OCI-LY3 (cell line): ENCODE data around the gene SEC24D.

ENCODE experiments used
- H2AFZ ChIP-seq: fragments of 200-600, 300-600 bp; shearing (Covaris generic); 2 replicates; pipeline ENCODE4 v1.6.0; 2014; ENCODE audit warnings: antibody characterized with exemption, low read depth, low read length
- H3K27ac ChIP-seq: fragments of 200-600, 300-600 bp; sonication (generic); 2 replicates; pipeline ENCODE4 v1.5.1; 2014; ENCODE audit warnings: mild to moderate bottlenecking, low read length, moderate library complexity, mixed read lengths
- H3K27me3 ChIP-seq: fragments of 200-600, 300-600 bp; sonication (generic); 2 replicates; pipeline ENCODE4 v1.6.1; 2014; ENCODE audit warnings: low read depth, low read length, mixed read lengths
- H3K36me3 ChIP-seq: fragments of 200-600, 300-600 bp; sonication (generic); replicated peaks from 2 replicates; pipeline ENCODE3; 2014; ENCODE audit warnings: low read depth, low read length, mixed read lengths
- H3K4me1 ChIP-seq: fragments of 300-600, 200-600 bp; sonication (generic); 2 replicates; pipeline ENCODE4 v1.6.1; 2014; ENCODE audit warnings: low read length, mixed read lengths
- H3K4me2 ChIP-seq: fragments of 200-600, 300-600 bp; sonication (generic); 2 replicates; pipeline ENCODE4 v1.6.1; 2014; ENCODE audit warnings: low read length, mixed read lengths
- H3K4me3 ChIP-seq: fragments of 300-600, 200-600 bp; sonication (generic); 2 replicates; pipeline ENCODE4 v1.5.1; 2014; ENCODE audit warnings: antibody characterized with exemption, mild to moderate bottlenecking, low read length, moderate library complexity
- H3K79me2 ChIP-seq: fragments of 300-600, 200-600 bp; shearing (Covaris generic); 2 replicates; pipeline ENCODE4 v1.6.1; 2014; ENCODE audit warnings: mild to moderate bottlenecking, low read length, mixed read lengths
- H3K9ac ChIP-seq: fragments of 300-600, 200-600 bp; shearing (Covaris generic); 2 replicates; pipeline ENCODE4 v1.6.0; 2014; ENCODE audit warnings: mild to moderate bottlenecking, low read length, moderate library complexity
- H3K9me3 ChIP-seq: fragments of 200-600, 300-600 bp; shearing (Covaris generic); 2 replicates; pipeline ENCODE4 v1.6.1; 2014; ENCODE audit warnings: low read length, mixed read lengths; ENCODE audit not compliant: insufficient read depth
- H4K20me1 ChIP-seq: fragments of 200-600, 300-600 bp; sonication (generic); 2 replicates; pipeline ENCODE4 v1.6.1; 2016; ENCODE audit warnings: low read length, mixed read lengths; ENCODE audit not compliant: insufficient read depth
- EZH2phosphoT487 ChIP-seq: fragments of 200-600 bp; shearing (Covaris generic); IDR thresholded peaks from 2 replicates; pipeline ENCODE4 v1.6.1; 2018; ENCODE audit warnings: antibody characterized with exemption, mixed run types, low read depth
- TF ChIP-seq, protein P1 (sequence below): fragments of 200-600, 300-600 bp; sonication (generic); IDR thresholded peaks from 2 replicates; pipeline ENCODE4 v1.5.1; 2014; ENCODE audit warnings: antibody characterized with exemption, low read length, low read depth

SEC24D gene

DNA sequence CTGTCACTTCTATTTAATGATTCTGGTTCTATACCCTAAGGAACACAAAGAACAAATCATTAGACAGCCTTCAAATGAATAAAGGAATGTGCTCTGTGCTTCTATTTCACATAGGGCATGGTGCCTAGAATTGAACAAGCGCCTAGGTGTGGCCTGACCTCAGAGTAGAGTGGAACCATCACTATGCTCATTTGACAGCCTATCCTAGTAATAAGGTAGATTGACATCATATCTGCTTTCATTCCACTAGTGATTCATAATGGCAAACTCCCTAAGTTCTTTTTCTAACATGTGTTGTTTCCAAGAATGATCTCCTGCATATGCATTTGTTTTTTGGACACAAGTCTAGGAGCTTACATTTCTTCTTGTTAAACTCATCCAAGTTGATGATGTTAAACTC is 114.2 kb downstream of the SEC24D start:
- Histone ChIP-seq H3K9me3 (no peaks in the 10 kb centered on the region), H3K36me3 (peaks cover 29% of the 10 kb centered on the region), H3K4me3 (no peak overlapping the region), H3K79me2 (no peaks in the 10 kb centered on the region), H4K20me1 (no peaks in the 10 kb centered on the region), H3K4me2 (no peak overlapping the region), H3K27ac (no peak overlapping the region), H3K9ac (no peak overlapping the region), H3K27me3 (no peaks in the 10 kb centered on the region), H3K4me1 (no peaks in the 10 kb centered on the region), H2AFZ (no peak overlapping the region)
- TF ChIP-seq, protein P1, sequence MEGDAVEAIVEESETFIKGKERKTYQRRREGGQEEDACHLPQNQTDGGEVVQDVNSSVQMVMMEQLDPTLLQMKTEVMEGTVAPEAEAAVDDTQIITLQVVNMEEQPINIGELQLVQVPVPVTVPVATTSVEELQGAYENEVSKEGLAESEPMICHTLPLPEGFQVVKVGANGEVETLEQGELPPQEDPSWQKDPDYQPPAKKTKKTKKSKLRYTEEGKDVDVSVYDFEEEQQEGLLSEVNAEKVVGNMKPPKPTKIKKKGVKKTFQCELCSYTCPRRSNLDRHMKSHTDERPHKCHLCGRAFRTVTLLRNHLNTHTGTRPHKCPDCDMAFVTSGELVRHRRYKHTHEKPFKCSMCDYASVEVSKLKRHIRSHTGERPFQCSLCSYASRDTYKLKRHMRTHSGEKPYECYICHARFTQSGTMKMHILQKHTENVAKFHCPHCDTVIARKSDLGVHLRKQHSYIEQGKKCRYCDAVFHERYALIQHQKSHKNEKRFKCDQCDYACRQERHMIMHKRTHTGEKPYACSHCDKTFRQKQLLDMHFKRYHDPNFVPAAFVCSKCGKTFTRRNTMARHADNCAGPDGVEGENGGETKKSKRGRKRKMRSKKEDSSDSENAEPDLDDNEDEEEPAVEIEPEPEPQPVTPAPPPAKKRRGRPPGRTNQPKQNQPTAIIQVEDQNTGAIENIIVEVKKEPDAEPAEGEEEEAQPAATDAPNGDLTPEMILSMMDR: no peak
- TF ChIP-seq EZH2phosphoT487: no peak

DNA sequence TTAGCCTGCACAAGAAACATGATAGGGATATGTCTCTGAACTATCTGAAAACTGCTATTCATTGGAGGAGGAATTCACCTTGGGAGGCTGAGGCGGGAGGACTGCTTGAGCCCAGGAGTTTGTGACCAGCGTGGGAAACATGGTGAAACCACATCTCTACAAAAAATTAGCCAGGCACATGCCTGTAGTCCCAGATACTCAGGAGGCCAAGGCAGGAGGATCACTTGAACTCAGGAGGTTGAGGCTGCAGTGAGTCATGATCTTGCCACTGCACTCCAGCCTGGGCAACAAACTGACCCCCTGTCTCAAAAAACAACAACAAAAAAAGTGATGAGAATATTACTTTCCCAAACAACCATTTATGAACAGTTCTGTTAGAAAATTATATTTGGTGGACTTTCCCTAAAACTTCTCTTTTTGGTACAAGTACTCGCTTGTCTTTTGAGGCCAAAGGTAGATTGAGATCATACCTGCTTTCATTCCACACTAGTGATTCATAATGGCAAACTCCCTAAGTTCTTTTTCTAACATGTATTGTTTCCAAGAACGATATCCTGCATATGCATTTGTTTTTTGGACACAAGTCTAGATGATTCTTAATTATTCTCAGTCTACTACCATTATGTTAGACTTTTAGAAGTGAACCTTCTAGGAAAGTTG is 117.3 kb downstream of the SEC24D start:
- H3K9ac ChIP-seq: no peak overlapping the region
- peaks cover 11% of the 10 kb centered on the region for H3K36me3 ChIP-seq
- H3K4me1 ChIP-seq: no peaks in the 10 kb centered on the region
- H3K79me2 ChIP-seq: no peaks in the 10 kb centered on the region
- no peaks in the 10 kb centered on the region for H3K9me3 ChIP-seq
- H4K20me1 ChIP-seq: no peaks in the 10 kb centered on the region
- no peak overlapping the region for H3K4me3 ChIP-seq
- no peaks in the 10 kb centered on the region for H3K27me3 ChIP-seq
- TF ChIP-seq, protein P1: no peak
- no peak for TF ChIP-seq EZH2phosphoT487
- H2AFZ ChIP-seq: no peak overlapping the region
- H3K27ac ChIP-seq: no peak overlapping the region
- H3K4me2 ChIP-seq: no peak overlapping the region

DNA sequence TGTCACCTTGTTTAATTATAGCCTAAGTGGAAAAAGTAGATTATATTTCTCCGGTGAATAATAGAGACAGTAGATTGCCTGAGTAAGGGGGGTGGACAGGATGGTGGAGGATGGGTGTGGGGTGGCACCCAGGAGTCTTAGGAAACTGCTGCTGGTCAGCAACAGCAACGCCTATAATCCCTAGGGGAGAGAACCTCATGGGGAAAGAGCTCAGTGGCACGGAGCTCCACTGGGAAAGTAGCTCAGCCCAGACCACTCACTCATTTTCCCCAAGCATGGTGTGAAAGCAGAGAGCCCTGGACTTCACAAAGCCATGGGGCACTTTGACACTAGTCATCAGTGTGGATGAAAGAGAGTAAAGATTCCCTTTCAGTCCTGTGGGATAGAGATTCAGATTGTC is 119.6 kb downstream of the SEC24D start:
- Histone ChIP-seq H3K4me1 (no peaks in the 10 kb centered on the region), H3K9me3 (no peaks in the 10 kb centered on the region), H4K20me1 (no peaks in the 10 kb centered on the region), H2AFZ (no peak overlapping the region), H3K4me3 (no peak overlapping the region), H3K4me2 (no peak overlapping the region), H3K27ac (no peak overlapping the region), H3K36me3 (peaks cover 16% of the 10 kb centered on the region), H3K27me3 (no peaks in the 10 kb centered on the region), H3K9ac (no peak overlapping the region), H3K79me2 (no peaks in the 10 kb centered on the region)
- no peak for TF ChIP-seq EZH2phosphoT487
- TF ChIP-seq, protein P1: no peak

DNA sequence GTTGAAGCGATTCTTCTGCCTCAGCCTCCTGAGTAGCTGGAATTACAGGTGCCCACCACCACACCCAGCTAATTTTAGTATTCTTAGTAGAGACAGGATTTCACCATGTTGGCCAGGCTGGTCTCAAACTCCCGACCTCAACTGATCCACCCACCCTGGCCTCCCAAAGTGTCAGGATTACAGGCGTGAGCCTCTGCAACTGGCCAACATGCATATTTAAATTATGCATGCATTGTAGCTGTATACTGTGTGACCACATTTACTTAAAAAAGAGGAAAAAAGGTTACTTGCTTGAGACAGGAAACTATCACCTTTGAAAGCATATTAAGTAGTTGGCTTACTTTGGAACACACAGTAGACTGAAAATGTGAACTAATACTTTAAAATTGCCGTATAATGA is 121.2 kb downstream of the SEC24D start:
- Histone ChIP-seq H3K4me2 (no peak overlapping the region), H3K27me3 (no peaks in the 10 kb centered on the region), H3K9me3 (no peaks in the 10 kb centered on the region), H3K27ac (no peak overlapping the region), H3K4me1 (no peaks in the 10 kb centered on the region), H2AFZ (no peak overlapping the region), H4K20me1 (no peaks in the 10 kb centered on the region), H3K4me3 (no peak overlapping the region), H3K79me2 (no peaks in the 10 kb centered on the region), H3K9ac (no peak overlapping the region), H3K36me3 (peaks cover 25% of the 10 kb centered on the region)
- TF ChIP-seq, protein P1: no peak
- no peak for TF ChIP-seq EZH2phosphoT487
